GM21423 (cell line): Measurements from ENCODE around the gene SFSWAP.
"Not testable (repeated sequence)": the region's sequence is repeated elsewhere in the genome, so short reads cannot be mapped to it uniquely, and the experiment has no call there.

ENCODE experiments used
- ATAC-seq: cut with Tn5 transposase; IDR thresholded peaks from one replicate; pipeline ENCODE4 v1.9.1; 2021; ENCODE audit warnings: mild to moderate bottlenecking, moderate library complexity; ENCODE audit not compliant: unreplicated experiment

Gene SFSWAP

DNA sequence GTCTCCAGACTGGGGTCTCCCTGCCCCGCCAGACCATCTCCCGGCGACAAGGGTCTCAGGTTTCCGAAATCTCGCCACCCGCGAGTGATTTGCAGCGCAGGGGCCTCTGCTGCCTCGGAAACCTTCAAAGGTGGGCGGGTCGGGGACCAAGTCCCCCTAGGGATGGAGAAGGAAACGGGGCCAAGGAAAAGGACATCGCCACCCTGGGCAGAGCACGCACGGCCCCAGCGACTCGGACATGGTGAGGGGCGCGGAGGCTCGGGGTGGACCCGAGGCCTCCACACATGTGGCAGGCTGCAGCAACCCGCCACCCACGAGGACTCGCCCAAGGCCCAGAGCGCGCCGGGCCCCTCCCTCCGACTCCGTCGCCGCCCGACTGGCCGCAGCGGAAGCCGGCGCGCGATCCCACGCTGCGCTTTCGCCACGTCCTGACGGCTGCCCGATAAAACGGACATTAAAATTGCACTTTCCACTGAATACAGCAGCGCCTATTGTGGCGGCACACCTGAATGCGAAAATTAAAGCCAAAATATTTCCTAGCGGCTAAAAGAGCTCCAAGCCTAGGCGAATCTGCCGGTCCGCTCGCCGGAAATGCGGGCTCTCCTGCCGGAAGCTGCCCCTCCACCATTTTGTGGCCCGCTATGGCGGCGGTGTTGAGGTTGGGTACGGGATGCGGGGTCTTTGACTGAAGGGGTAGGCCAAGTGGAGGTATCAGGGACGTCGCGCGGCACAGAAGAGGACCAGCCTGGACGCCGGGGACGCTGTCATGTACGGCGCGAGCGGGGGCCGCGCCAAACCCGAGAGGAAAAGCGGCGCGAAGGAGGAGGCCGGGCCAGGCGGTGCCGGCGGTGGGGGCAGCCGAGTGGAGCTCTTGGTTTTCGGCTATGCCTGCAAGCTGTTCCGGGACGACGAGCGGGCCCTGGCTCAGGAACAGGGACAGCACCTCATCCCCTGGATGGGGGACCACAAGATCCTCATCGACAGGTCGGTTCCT, at the start of gene SFSWAP:
Gene SFSWAP (plus strand): TSS at position 627 of the 994 bp plus-strand sequence. CDS start 140 bp downstream, at position 767.
- ATAC-seq: peak; percentile 91

DNA sequence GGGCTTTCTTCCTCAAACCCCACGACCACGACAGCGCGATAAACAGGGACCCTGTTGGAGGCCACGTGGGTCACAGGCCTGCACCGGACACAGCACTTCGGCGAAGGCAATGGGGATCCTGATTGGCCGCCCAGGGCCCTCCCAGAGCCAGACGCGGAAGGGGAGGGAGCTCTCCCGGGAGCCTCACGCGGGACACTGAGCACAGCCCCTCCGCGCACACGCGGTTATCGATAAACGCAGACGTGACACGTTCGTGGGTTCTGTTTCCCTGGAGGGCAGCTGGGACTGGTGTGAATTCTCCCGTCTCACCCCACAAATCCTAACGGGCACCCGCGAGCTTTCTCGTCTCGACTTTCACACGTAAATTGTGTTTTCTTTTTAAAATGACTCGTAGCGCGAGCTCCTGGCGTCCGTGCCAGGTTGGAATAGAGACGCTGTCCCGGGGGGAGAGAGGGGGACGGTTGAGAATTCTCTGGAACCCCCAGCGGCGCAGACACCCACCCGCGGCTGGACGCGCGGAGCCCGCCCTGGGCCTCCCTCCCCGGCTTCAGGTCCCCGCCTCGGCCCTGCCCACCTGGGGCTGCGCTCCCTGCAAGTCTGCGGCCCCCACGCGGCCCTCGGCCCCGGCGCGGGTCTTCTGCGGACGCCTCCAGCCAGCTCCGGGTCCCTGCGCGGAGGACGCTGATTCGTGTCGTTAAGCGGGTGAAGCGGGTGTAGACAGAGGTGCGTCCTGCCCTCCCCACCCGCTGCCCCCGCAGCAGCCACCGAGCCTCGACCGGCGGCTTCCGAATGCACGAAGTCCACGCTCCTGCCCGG, 49.5 kb upstream of the SFSWAP start:
- ATAC-seq: not testable (repeated sequence)

GRCh38 chr12:131661986-131662288, 49.0 kb upstream of the SFSWAP start:
- ATAC-seq: not testable (repeated sequence)

DNA sequence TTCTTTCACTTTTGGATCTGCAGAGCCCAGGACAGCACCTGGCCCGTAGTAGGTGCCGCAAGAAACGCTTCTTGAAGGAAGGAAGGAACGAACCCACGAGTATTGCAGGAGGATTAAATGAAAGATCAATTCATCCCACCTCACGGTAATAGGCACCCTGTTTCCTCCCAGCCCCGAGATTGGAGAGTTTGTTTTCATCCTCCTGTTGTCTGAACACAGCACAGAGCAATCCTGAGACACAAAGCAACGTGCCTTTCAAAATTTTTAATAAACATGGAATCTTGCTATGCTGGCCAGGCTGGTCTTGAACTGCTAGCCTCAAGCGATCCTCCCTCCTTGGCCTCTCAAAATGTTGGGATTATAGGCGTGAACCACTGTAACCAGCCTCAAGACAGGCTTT, 48.5 kb upstream of the SFSWAP start:
- not testable (repeated sequence) for ATAC-seq

- ATAC-seq: not testable (repeated sequence)
These were observed 45.2 kb upstream of the SFSWAP start for GRCh38 chr12:131665666-131666065.

DNA sequence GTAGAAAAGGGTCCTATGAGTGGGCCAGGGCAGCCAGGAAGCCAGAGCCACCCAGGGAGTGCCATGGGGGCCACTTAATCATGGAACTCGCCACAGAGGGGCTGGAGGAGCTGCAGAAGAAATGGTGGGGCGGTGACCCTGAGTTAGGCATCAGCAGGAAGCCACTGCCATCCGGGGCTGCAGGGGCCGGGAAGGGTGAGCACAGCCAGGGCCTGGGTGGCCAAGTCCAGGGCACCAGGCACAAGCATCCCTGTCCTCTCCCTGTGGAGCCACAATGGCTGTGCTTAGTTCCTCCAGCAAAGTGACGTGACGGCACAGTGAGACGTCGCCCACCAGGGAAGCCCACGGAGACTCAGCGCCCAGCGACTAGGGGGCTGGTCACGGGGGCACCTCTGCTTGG, 44.4 kb upstream of the SFSWAP start:
- ATAC-seq: not testable (repeated sequence)

GRCh38 chr12:131666978-131667601, 43.8 kb upstream of the SFSWAP start:
- ATAC-seq: not testable (repeated sequence)

DNA sequence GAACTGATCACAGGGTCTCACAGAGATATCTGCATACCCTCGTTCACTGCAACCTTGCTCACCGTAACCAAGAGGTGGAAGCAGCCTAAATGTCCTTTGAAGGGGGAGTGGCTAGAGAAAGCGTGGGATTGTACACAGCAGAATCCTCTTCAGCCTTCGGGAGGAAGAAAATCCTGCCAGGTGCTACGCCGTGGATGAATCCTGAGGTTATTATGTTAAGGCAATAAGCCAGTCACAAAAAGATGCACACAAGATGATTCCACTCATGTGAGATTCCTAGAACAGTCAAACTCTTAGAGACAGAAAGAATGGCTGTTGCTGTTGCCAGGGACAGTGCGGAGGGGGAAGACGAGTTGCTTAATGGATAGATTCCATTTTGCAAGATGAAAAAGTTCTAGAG, 39.6 kb upstream of the SFSWAP start:
- no peak for ATAC-seq

- ATAC-seq: no peak
These were observed 39.0 kb upstream of the SFSWAP start for GRCh38 chr12:131671871-131672270.

GRCh38 chr12:131672311-131672940, 38.5 kb upstream of the SFSWAP start:
- ATAC-seq: no peak

GRCh38 chr12:131672941-131673887, 37.7 kb upstream of the SFSWAP start:
- no peak for ATAC-seq

DNA sequence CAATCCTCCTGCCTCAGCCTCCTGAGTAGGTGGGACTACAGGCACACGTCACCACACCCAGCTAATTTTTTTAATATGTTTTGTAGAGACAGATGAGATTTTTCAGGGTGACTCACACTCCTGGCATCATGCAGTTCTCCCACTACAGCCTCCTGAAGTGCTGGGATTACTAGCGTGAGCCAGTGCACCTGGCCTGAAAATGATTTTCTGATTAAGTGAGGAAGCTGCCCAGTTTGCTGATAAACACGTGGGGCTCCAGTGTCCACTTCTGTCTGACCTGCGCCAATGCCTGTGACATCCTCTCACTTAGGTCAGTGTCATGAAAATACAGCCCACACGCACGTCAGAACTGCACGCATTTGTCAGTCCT, 37.0 kb upstream of the SFSWAP start:
- no peak for ATAC-seq

DNA sequence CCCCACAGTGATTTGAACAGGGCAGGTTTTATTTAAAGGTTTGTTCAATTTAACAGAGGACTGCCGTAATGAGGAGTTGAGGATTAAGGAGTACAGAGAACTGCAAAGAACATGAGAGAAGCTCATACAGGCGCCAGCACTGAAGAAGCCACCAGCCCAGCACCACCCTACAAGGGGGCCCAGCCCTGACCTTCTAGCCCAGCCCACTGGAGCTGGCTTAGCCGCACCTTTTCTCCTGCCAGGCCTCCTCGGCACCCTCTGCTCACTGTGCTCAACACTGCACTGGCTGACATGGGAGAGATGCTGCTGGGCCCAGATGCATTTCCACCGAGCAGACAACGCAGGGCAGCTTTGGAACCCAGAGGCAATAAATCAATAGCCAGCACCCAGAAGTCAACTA, 36.5 kb upstream of the SFSWAP start:
- ATAC-seq: no peak

GRCh38 chr12:131675126-131676080, 35.5 kb upstream of the SFSWAP start:
- no peak for ATAC-seq

- ATAC-seq: no peak
These were observed 34.3 kb upstream of the SFSWAP start for GRCh38 chr12:131676544-131676943.

DNA sequence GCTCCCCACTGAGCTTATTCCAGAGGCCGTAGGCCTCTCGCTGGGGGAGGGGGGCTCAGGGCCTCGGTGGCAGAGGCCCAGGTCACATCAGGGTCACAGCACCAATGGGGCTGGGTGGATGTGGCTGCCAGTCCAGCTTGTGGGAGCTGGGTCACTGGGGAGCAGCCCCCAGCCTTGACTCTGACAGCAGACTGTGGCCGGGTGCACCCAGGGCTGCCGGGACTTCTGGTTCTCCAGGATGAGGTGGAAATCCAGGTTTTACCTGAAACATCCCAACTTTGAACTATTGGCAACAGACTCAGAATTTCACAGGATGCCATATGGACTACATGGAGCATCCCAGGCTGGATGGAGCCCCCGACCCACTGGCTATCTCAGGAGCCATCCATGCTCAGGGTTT, 33.8 kb upstream of the SFSWAP start:
- ATAC-seq: not testable (repeated sequence)

DNA sequence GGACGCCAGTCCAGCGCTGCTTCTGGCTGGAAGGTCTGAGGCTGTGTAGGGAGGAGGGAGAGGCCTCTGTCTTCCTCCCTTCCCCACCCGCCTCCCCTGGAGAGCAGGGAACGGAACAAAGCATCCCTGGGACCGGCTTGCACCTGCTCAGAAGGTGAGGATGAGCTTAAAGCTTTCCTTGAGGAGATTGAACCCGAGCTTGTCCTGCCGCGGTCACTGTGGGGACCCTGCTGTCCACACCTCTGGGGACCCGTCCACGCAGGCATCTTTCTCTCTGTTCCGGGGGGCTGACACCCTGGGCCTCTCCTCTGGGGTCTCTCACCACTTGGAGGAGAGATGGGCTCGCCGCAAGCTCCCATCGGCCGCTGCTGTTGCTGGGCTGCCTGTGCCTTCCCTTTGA, 33.2 kb upstream of the SFSWAP start:
- ATAC-seq: no peak

DNA sequence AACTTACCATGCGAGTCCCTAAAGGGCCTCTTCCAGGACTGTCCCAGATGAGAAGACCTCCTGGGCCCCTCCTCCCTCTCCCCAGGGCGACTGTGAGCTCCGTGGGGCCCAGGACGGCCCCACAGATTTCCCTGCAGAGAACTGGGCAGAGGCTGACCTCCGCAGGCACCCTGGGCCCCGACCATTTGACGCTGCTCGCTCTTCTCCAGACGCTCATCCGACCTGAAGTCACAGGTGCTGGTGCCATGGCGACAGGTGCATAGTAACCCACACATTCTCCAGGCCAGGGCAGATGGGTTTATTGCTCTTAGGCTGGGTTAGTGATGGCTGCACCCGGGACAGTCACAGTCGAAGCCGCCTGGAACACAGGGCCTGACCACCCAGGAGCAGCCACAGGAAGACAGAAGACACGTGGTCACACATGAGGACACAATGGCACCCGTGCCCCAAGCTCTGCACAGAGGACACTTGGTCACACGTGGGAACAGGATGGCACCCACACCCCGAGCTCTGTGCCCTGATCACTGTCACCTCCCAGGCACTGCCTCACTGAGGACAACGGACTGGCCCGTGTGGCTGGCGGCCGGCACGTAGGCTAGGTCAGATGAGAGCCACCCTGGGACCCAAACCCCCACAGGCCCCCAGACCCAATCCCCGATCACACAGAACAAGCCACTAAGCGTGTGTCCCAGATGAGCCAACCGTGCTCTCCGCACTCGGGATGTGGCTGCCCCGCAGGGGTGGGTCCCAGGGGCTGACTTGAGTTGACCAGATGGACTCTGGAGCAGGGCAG, 32.3 kb upstream of the SFSWAP start:
- ATAC-seq: not testable (repeated sequence)
